Tibial nerve (tissue), 4 donors: ENCODE results near the gene CD2AP. TPM values are rescaled to one million over a fixed set of nuclear protein-coding genes. Genes with fewer than 3 reads are reported as not detected.

Source experiments
- DNase-seq, 2 donors: peaks; one replicate each; pipeline ENCODE4 v3.0.0-alpha.2; 2019; ENCODE audit warnings: low spot score in 2 of 2
- H3K27ac ChIP-seq, 4 donors: fragments of 200-600 bp; sonication (generic) in 3 of 4; one replicate each; pipeline ENCODE4 v1.5.1; 2017 to 2019; ENCODE audit warnings: mild to moderate bottlenecking in 1 of 4
- H3K27me3 ChIP-seq, 2 donors: fragments of 200-600 bp; sonication (generic) in 1 of 2; one replicate each; pipeline versions ENCODE4 v1.5.1 to v1.6.0; 2017 to 2019
- H3K36me3 ChIP-seq, 3 donors: fragments of 200-600 bp; sonication (generic); one replicate each; pipeline ENCODE4 v1.5.1; 2018 to 2019
- H3K4me1 ChIP-seq, 4 donors: fragments of 200-600 bp; sonication (generic) in 3 of 4; one replicate each; pipeline ENCODE4 v1.5.1; 2017 to 2019
- H3K4me3 ChIP-seq, 4 donors: fragments of 200-600 bp; sonication (generic) in 3 of 4; one replicate each; pipeline ENCODE4 v1.5.1; 2017 to 2019; ENCODE audit warnings: mild to moderate bottlenecking in 1 of 4, moderate library complexity in 1 of 4
- H3K9me3 ChIP-seq, 4 donors: fragments of 200-600 bp; sonication (generic) in 3 of 4; one replicate each; pipeline ENCODE4 v1.5.1; 2017 to 2019
- EP300 ChIP-seq, 2 donors: sonication (generic); formaldehyde crosslinking; IDR thresholded peaks; one replicate each; pipeline ENCODE4 v1.6.1; 2017; ENCODE audit warnings: antibody characterized with exemption in 2 of 2, mild to moderate bottlenecking in 1 of 2
- POLR2A ChIP-seq, 2 donors: fragments of 450-650 bp; IDR thresholded peaks; one replicate each; pipeline ENCODE4 v1.6.1; 2017; ENCODE audit warnings: antibody characterized with exemption in 2 of 2, mild to moderate bottlenecking in 2 of 2, moderate library complexity in 2 of 2
- WGBS, 2 donors: methylation state at CpG; one replicate each; pipeline ENCODE4 v1.1.5; 2018; 5-methylcytosine and 5-hydroxymethylcytosine counted together
- total RNA-seq, 4 donors: library from RNA; depleted of rRNA; stranded (reverse); fragments of >200 nt; gene quantifications; one replicate each; pipeline ENCODE4 v1.1.0, GENCODE V29; 2016
- TF ChIP-seq, protein P1 (sequence below), 5 experiments: fragments of 200-600 bp in 3 of 5; fragments of 450-650 bp in 2 of 5; sonication (generic) in 3 of 5; IDR thresholded peaks; one replicate each; pipeline ENCODE4 v1.5.1; 2016 to 2019; ENCODE audit warnings: antibody characterized with exemption in 5 of 5, mild to moderate bottlenecking in 3 of 5, moderate library complexity in 2 of 5

CD2AP gene
- total RNA-seq, 4 donors from 2014 or later: 18.4 to 32.1 (median 25.2) TPM

DNA sequence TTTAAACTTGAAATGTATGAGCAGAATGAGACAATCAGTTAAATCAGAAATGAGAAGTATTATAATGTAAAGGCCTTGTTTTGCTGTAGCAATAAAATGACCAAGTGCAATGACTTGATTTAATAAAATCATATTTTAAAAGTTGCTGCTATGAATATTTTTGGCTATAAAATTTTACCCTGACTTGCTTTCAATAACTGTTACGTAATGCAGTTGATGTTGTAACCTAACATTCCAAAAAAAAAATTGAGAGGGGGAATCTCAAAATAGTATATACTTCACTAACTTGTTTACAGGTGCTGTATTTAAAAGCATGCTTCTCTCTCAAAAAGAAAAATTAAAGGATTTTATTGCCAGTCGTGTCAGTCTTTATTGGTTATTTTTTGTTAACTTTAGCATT lies 149.2 kb downstream of the CD2AP start:
- Histone ChIP-seq H3K9me3 (no peaks in the 10 kb centered on the region), H3K4me1 (peaks cover 0 to 4% (median 0%) of the 10 kb centered on the region in 4 donors), H3K4me3 (no peak overlapping the region), H3K36me3 (peaks cover 0 to 18% (median 0%) of the 10 kb centered on the region in 3 donors), H3K27ac (no peak overlapping the region), H3K27me3 (no peaks in the 10 kb centered on the region)
- WGBS, 2 donors: 69 to 78% methylated on average over 2 of the region's 2 CpGs
- TF ChIP-seq POLR2A (IDR thresholded peaks at IDR 0.05): no peak
- TF ChIP-seq, protein P1, sequence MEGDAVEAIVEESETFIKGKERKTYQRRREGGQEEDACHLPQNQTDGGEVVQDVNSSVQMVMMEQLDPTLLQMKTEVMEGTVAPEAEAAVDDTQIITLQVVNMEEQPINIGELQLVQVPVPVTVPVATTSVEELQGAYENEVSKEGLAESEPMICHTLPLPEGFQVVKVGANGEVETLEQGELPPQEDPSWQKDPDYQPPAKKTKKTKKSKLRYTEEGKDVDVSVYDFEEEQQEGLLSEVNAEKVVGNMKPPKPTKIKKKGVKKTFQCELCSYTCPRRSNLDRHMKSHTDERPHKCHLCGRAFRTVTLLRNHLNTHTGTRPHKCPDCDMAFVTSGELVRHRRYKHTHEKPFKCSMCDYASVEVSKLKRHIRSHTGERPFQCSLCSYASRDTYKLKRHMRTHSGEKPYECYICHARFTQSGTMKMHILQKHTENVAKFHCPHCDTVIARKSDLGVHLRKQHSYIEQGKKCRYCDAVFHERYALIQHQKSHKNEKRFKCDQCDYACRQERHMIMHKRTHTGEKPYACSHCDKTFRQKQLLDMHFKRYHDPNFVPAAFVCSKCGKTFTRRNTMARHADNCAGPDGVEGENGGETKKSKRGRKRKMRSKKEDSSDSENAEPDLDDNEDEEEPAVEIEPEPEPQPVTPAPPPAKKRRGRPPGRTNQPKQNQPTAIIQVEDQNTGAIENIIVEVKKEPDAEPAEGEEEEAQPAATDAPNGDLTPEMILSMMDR (IDR thresholded peaks at IDR 0.05): no peak
- TF ChIP-seq EP300 (IDR thresholded peaks at IDR 0.05): no peak
- no peak for DNase-seq

DNA sequence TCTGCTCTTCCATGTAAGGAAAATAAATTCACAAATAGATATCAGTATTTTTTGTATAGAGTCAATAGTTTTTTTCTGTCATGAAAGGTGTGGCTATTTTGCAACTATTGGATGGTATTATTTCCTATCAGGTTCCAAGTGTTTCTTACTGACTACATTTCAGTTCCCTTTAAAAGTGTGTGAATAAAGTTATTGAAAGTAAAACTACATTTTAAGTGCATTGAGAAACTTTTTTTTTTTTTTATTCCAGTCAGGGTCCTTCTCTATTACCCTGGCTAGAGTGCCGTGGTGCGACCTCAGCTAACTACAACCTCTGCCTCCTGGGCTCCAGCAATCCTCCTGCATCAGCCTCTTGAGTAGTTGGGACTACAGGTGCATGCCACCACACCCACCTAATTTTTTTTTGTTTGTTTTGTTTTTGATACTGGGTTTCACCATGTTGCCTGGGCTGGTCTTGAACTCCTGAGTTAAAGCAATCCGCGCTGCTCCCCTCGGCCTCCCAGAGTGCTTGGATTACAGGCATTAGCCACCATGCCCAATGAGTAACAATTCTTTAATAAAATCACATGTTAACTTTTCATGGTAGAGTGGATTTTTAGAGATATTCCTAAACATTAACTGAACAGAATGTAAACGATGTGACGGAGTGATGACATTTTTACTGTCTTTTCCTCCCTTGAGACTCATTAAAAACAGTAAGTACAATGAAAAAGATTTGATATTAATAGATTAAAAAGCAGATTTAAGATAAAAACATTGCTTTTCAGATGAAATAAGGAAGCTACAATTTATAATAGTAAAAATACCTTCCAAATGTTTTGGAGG lies 151.1 kb downstream of the CD2AP start:
- no peak for DNase-seq
- H3K36me3 ChIP-seq: peaks cover 0 to 4% (median 0%) of the 10 kb centered on the region in 3 donors
- 84 to 86% methylated on average over 7 of the region's 7 CpGs for WGBS, 2 donors
- H3K27ac ChIP-seq: no peak overlapping the region
- H3K4me3 ChIP-seq: no peak overlapping the region
- H3K9me3 ChIP-seq: no peaks in the 10 kb centered on the region
- H3K27me3 ChIP-seq: no peaks in the 10 kb centered on the region
- no peak for TF ChIP-seq POLR2A (IDR thresholded peaks at IDR 0.05)
- TF ChIP-seq EP300 (IDR thresholded peaks at IDR 0.05): no peak
- TF ChIP-seq, protein P1 (IDR thresholded peaks at IDR 0.05): no peak
- H3K4me1 ChIP-seq: peaks cover 0 to 5% (median 0%) of the 10 kb centered on the region in 4 donors

DNA sequence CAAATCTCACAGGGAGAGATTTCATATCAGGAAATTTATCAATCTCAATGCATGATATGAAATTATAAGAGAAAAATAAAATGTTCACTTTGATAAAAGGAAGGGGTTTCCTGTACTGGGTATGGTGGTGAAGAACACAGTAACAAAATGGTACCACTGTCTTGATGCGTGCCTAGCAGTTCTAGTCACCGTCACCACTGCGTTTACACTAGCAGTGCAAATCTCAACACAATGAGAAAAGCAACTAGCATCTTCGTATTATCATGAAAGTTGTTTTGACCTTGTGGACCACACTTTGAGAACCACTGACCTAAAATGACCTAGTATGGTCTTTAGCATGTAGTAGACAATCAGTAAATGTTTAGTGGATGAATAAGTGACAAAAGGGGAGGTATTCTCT lies 152.4 kb downstream of the CD2AP start:
- no peaks in the 10 kb centered on the region for H3K9me3 ChIP-seq
- H3K4me1 ChIP-seq: peaks cover 0 to 5% (median 0%) of the 10 kb centered on the region in 4 donors
- no peak overlapping the region for H3K4me3 ChIP-seq
- no peaks in the 10 kb centered on the region for H3K27me3 ChIP-seq
- no peaks in the 10 kb centered on the region for H3K36me3 ChIP-seq
- TF ChIP-seq POLR2A (IDR thresholded peaks at IDR 0.05) (no peak), EP300 (IDR thresholded peaks at IDR 0.05) (no peak)
- TF ChIP-seq, protein P1 (IDR thresholded peaks at IDR 0.05): no peak
- no peak overlapping the region for H3K27ac ChIP-seq
- DNase-seq: no peak
- WGBS, 2 donors: 83 to 84% methylated on average over 4 of the region's 4 CpGs

DNA sequence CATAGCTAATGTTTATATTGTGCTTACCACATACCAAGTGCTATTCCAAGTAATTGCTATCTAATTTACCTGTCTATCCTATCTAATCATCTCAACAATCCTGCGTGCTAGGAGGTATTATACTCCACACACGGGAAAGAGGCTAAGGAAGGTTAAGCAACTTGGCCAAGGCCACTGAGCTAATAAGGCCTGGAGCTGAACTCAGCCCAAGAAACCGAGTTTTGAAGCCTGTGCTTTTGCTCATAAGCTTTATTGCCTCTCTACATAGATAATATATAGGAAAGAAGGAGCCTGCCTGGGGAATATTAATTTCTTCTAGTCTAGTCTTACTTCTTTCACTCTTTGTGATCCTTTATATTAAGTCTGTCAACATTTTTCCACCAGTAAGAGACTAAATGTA lies 153.0 kb downstream of the CD2AP start:
- no peaks in the 10 kb centered on the region for H3K27me3 ChIP-seq
- H3K4me3 ChIP-seq: no peak overlapping the region
- DNase-seq: no peak
- no peak overlapping the region for H3K27ac ChIP-seq
- WGBS, 2 donors: 76 to 78% methylated on average over 3 of the region's 3 CpGs
- TF ChIP-seq POLR2A (IDR thresholded peaks at IDR 0.05) (no peak), EP300 (IDR thresholded peaks at IDR 0.05) (no peak)
- TF ChIP-seq, protein P1 (IDR thresholded peaks at IDR 0.05): no peak
- H3K9me3 ChIP-seq: no peaks in the 10 kb centered on the region
- H3K4me1 ChIP-seq: peaks cover 0 to 5% (median 0%) of the 10 kb centered on the region in 4 donors
- H3K36me3 ChIP-seq: no peaks in the 10 kb centered on the region

DNA sequence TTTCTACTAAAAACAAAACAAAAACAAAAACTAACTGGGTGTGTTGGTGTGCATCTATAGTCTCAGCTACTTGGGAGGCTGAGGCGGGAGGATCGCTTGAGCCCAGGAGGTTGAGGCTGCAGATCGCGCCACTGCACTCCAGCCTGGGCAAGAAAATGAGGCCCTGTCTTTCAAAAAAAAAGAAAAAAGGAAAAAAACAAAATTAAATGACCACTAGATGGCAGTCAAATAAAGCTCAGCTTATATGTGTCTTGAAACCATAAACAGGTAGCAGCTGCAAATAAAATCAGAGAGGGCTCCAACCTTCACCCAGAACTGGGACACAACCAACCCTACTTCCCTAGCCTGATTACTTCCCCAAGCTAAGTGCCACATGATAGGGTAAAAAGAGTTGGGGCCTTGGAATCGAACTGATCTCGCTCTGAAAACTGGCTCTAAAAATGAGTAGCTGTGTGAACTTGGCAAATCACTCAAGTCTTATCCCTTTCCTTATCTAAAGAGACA lies 153.7 kb downstream of the CD2AP start:
- no peak for DNase-seq
- Histone ChIP-seq H3K27me3 (no peaks in the 10 kb centered on the region), H3K36me3 (no peaks in the 10 kb centered on the region), H3K4me3 (no peak overlapping the region), H3K27ac (no peak overlapping the region), H3K9me3 (no peaks in the 10 kb centered on the region), H3K4me1 (peaks cover 0 to 5% (median 0%) of the 10 kb centered on the region in 4 donors)
- no peak for TF ChIP-seq POLR2A (IDR thresholded peaks at IDR 0.05)
- TF ChIP-seq EP300 (IDR thresholded peaks at IDR 0.05): no peak
- TF ChIP-seq, protein P1 (IDR thresholded peaks at IDR 0.05): peak; percentile 29 to 73 (median 41)
- WGBS, 2 donors: 51 to 52% methylated on average over 6 of the region's 6 CpGs
